GM21526 (cell line): ENCODE results near the gene PRPF19.

Experiments
- ATAC-seq: cut with Tn5 transposase; IDR thresholded peaks from one replicate; pipeline ENCODE4 v1.9.1; 2021; ENCODE audit warnings: moderate library complexity; ENCODE audit not compliant: unreplicated experiment, low FRiP score

The PRPF19 gene

GRCh38 chr11:60924110-60924905, 17.9 kb upstream of the PRPF19 start, which contains the start of gene TMEM132A:
TSS of gene TMEM132A (plus strand) at chr11:60924460. CDS start at chr11:60924634, 174 bp downstream.
- ATAC-seq: no peak

DNA sequence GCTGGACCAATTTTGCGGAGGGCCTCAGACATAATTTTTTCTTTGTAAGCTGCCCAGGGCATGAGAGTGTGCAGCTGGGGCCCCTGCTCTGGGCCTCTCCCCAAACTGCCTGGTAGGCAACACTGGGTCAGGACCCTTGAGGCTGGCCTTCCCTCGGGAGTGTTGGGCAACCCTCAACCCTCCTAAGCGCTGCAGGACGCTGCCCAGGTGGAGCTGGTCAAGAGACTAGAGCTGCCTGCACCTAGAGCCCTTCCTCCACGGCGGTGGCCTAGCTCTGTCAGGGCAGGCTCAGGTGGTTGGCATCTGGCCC, 17.4 kb upstream of the PRPF19 start:
- ATAC-seq: no peak

- ATAC-seq: no peak
Measured at GRCh38 chr11:60923326-60923725, 16.9 kb upstream of the PRPF19 start.

- no peak for ATAC-seq
Measured at GRCh38 chr11:60922906-60923305, 16.5 kb upstream of the PRPF19 start.

DNA sequence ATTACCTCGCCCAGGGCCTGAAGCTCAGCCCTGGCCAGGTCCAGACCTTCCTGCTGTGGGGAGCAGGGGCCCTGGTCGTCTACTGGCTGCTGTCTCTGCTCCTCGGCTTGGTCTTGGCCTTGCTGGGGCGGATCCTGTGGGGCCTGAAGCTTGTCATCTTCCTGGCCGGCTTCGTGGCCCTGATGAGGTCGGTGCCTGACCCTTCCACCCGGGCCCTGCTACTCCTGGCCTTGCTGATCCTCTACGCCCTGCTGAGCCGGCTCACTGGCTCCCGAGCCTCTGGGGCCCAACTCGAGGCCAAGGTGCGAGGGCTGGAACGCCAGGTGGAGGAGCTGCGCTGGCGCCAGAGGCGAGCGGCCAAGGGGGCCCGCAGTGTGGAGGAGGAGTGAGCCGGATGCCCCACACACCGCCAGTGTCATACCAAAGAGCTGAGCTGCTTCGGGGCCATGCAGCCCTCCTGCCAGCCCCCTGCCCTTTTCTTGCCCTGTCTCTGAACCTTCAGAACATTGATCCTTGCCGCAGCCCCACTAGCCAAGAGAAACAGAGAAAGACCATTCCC, 15.5 kb upstream of the PRPF19 start:
- ATAC-seq: no peak

- no peak for ATAC-seq
Measured at GRCh38 chr11:60921259-60921658, 14.9 kb upstream of the PRPF19 start.

DNA sequence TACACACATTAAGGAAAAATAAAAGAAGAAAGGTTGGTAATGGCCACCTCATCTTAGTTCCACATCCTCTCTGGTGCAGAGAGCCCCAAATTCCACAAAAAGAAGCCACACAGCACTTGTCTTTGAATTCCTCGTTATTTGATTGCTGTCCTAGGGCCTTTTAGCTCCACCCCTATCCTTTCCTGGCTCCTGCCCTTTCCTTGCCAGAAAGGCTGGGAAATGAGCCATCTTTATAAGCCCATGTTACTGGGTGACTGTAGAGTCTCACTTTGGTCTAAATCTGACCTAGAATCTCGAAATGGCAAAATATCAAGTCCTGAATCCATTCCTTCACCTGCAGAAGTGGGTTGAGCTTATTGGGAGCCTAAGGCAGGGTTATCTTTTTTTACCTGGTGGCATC, 13.6 kb upstream of the PRPF19 start:
- no peak for ATAC-seq

DNA sequence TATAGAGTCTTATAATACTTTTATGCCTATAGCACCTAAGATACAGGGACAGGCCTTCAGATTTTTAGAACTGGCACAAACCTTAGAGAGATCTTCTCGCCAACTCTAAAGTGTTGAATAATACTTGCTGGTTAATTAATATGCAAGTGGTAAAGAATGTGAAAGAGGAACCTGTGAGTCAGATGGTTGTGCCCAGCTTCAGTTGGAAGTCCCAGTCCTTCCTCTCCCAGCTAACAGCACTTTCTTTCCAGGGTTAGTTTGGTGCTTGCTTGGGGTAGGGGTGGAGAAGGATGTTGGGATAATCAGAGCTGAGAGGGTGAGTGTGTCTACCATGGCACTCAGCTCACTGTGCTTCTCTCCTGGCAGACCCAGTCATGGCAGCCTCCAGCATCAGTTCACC, 12.9 kb upstream of the PRPF19 start:
- ATAC-seq: no peak

- ATAC-seq: no peak
Measured at GRCh38 chr11:60918939-60919265, 12.5 kb upstream of the PRPF19 start.

DNA sequence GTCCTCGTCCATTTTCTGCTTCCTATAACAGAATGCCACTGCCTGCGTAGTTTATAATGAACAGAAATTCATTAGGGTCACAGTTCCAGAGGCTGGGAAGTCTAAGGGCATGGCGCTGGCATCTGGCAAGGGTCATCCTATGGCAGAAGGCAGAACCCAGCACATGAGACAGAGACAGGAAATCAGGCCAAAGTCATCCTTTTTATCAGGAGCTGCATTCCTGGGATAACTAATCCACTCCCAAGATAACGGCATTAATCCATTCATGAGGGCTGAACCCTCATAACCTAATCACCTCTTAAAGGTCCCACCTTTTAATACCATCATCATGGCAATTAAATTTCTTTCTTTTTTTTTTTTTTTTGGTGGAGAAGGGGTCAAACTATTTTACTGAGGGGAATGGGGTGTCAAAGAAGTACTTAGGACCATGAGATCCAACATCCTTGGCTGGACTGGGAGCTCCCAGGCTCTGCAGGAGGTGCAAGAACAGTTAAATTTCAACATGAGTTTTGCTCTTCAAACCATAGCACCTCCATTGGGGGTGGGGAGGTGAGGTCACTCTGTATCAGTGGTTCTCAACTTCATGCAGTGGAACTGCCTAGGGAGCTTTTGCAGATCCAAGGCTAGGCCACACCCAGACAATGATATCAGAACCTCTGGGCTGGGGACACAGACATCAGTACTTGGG, 12.0 kb upstream of the PRPF19 start:
- ATAC-seq: no peak

GRCh38 chr11:60917267-60917666, 10.9 kb upstream of the PRPF19 start:
- no peak for ATAC-seq

- ATAC-seq: no peak
Measured at GRCh38 chr11:60916669-60917206, 10.4 kb upstream of the PRPF19 start.

DNA sequence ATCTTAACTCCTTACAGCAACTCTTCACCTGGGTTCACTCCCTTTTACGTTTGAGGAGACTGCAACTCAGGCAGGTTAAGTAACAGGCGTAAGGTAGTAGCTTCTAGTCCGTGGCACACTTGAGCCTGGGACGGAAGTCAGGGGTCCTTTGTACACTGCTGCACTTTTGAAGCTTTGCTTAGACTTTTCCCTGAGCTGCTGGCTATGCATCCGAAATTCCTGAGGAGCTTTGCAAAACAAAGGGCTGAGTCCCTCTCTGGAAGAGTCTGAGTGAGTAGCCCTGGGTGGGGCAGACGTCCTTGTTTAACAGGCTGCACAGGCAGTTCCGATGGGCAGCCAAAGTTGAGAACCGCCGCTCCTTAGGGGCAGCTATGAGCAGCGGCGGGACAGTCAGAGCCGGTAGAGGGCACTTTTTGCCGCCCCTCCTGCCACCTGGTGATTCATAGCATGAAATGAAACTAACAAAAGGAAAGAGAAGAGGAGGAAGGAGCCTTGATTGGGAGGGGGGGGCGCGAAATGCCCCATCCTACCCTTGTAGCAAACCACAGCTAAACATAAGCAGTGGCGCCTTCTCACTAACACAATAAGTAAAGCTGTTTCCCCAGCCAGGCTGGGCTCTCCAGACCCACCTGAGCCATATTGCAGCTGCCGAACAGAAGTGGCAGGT, 9.0 kb upstream of the PRPF19 start:
- peak; percentile 35 for ATAC-seq

DNA sequence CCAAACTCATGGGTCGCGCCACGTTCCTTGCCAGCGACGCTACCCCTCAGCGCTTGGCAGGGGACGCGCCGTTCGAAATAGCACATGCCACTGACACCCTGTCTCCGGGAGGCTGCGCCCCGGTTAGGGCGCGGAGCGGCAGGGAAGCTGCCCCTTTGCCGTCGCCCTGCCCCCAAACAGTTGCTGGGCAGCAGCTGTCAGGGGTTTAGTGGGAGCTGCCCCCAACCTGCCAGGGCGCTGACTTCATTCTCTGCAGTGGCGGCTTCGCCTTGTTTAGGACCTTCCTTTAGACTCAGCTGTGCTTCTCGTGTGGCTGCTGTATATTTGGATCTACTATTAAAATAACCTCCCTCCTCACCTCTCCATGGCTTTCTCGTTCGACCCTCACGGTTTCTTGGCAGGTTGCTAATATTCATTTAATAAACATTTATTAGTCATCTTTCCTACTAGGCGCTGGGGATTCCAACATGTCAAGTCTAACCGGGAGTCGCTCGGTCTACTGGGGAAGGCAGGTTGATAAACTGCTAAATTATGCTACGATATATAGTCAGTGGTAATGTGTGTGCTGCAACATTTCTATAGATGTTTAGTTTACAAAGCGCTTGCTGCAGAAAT, 8.4 kb upstream of the PRPF19 start:
- no peak for ATAC-seq

DNA sequence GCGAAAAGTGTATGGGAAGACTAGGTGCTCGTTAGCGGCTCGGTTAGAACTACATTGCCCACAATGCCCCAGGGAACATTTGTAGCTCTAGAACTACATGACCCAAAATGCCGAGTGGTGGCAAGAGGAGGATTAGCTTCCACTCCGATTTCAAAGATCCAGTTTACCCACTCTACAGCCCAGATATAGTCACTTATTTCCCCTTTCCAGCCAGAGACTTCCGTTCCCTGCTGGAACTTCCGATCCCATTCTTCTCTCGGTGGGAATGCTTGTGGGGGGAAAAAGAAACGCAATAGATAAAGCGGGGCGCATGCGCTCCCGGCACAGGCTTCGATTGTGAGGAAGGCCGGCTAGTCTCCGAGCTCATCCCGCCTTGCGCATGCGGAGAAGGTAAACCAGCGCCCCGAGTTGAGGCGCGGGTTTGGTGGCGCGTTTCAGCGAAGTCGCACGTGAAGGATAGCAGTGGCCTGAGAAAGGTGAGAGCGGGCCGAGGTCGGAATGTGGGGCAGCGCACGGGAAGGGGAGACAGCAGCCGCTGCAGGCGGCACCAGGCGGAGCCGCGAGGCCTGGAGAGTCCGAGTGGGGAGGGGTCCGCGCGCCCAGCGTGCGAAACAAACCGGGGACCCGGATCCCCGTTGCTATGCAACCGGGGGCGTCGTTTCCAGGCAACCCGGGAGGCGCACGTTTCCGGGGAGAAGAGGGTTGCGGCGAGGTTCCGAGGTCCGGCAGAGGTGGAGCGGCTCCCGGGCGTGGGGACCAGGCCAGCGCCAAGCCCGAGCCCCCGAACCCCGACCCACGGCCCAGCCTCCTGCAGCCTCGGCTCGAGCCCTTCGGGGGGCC, 7.6 kb upstream of the PRPF19 start, which contains the start of gene TMEM109:
Gene TMEM109, plus strand, starts transcription at position 366 of the 840 bp plus-strand sequence. CDS start 5,536 bp downstream, outside the sequence.
- ATAC-seq: peak; percentile 39

GRCh38 chr11:60912851-60913528, 6.6 kb upstream of the PRPF19 start:
- no peak for ATAC-seq

- no peak for ATAC-seq
Measured at GRCh38 chr11:60912223-60912850, 6.0 kb upstream of the PRPF19 start.

DNA sequence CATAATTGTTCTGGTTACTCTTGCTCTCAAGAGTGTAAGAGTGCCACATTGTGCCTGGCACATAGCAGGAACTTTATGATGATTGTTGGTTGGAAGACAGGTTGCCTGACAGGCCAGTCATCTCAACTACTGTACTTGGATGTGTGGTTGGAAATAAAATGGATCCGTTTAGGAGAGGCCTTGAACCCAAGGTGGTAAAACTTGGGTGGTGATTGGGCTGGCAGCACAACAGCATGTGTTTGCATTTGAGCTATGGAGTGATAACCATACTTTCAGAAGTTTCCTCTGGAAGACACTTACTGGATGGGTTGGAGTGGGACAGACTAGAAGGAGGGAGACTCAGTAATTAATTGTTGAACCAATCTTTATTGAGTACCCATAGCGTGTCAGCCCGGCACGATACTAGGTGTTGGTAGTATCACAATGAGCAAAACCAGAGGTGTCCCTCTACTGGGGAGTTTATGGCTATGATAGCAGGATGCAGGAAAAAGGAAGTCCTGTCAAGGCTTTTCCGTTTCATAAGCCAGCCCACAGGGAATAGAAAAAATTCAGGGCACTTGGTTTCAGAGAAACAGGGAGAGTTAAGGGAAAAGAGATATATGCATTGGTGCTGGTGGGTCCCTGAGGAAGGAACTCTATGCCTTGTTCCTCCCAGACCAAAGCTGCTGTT, 4.5 kb upstream of the PRPF19 start:
- ATAC-seq: no peak
